ENCODE measurements around the gene ERCC1.
A peak's percentile ranks its signal among the peaks of the same experiment; 100 is the strongest.

Gene ERCC1

DNA sequence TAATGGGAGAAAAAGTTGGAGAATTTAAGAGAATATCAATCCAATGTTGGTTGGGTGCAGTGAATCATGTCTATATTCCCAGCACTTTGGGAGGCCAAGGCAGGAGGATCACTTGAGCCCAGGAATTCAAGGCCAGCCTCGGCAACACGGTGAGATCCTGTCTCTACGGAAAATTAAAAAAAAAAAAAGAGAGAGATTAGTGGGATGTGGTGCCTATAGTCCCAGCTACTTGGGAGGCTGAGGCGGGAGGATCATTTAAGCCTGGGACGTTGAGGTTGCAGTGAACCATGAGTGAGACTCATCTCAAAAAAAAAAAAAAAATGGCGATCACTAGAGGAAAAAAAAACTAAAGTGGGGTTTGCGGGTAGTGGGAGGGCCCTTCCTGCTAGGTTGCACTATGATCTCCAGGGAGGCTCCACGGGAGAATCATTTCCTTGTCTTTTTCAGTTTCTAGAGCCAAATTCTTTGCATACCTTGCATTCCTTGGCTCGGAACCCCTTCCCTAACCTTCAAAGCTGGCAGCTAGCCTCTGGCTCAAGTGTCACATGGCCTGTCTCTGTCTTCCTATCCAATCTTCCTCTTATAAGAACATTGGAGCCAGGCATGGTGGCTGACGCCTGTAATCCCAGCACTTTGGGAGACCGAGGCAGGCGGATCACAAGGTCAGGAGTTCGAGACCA, 47.5 kb downstream of the ERCC1 start:
- Histone ChIP-seq H3K27ac (no peak overlapping the region), H3K4me3 (no peak overlapping the region)
- no peak for DNase-seq (ENCODE audit: low spot score)
- TF ChIP-seq CTCF (IDR thresholded peaks at IDR 0.05), result no peak

- DNase-seq (ENCODE audit: low spot score), result peak; percentile 99
- peak within 1 kb of the TSS; percentile 37 to 81 for H3K27ac ChIP-seq
- H3K4me3 ChIP-seq, result peak within 1 kb of the TSS; percentile 98
- no peak for TF ChIP-seq CTCF (IDR thresholded peaks at IDR 0.05)
Measured at GRCh38 chr19:45370410-45371204, 53.1 kb downstream of the ERCC1 start, which contains the start of gene ERCC2. TSS of gene ERCC2 (minus strand) at chr19:45370573. CDS start at chr19:45370540, 33 bp downstream.

DNA sequence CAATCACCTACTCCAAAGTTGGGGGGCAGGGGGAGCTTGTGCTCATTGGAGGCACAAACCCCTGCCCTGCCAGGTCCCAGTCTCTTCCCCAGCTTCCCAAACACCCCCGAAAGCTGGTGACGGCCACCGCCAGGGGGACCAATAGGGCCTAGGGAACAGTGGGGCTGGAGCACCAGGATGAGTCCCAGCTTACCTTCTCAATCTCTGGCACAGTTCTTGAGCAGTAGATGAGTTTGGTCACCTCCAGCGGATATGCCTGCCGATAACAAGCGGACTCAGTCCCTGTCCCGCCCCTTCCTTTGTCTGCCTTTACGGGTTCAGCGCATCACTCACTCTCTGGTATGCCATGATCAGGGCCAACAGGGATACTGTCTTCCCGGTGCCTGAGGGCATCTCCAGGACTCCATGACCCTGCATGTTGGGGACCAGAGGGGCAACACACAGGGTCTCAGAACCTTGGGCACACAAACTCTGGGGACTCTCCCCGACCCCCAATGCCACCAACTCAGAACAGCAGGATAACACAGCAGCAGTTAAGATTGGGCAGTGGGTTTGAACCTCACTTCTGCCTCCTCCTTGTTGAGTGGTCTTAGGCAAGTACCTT, 54.9 kb downstream of the ERCC1 start:
- Histone ChIP-seq H3K4me3 (no peak overlapping the region), H3K27ac (no peak overlapping the region)
- DNase-seq (ENCODE audit: low spot score), result peak; percentile 72
- TF ChIP-seq CTCF (IDR thresholded peaks at IDR 0.05), result no peak

DNA sequence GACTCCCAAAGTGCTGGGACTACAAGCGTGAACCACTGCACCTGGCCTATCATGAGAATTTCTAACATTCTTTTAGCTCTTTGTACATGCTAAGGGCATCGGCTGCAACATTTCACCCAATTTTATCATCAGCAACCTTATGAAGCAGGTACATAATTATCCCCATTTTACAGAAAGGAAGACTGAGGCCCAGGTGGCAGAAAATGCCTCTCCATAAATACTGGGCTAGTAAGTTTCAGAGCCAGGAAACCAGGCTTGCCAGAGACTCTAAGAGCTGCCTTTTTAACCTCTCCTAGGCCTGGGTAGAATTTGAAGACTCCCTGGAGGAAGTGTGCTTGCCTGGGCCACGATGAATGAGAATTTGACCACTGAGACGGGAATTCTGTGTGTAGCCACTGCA, 55.6 kb downstream of the ERCC1 start:
- TF ChIP-seq CTCF (IDR thresholded peaks at IDR 0.05), result no peak
- Histone ChIP-seq H3K27ac (no peak overlapping the region), H3K4me3 (no peak overlapping the region)
- DNase-seq (ENCODE audit: low spot score), result no peak

DNA sequence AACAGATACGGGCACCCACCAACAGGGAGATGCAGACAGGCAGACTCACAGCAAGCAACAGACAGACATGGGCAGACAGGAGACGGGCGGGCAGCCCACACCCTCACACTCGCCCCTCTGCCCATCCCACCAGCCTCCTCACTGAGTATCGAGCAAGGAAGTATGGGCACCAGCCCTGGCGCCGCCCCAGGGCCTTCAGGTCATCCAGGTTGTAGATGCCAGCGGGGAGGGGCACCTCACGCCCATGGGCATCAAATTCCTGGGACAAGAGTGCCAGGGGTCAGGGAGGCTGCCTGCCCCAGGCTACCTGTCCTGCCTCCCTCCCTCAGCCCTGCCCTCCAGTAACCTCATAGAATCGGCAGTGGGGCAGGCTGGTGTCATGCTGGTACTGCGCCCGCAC, 59.0 kb downstream of the ERCC1 start:
- Histone ChIP-seq H3K27ac (no peak overlapping the region), H3K4me3 (no peak overlapping the region)
- TF ChIP-seq CTCF (IDR thresholded peaks at IDR 0.05), result no peak
- DNase-seq (ENCODE audit: low spot score), result no peak

GRCh38 chr19:45363861-45364459, 59.8 kb downstream of the ERCC1 start:
- no peak for TF ChIP-seq CTCF (IDR thresholded peaks at IDR 0.05)
- no peak overlapping the region for H3K27ac ChIP-seq
- H3K4me3 ChIP-seq, result no peak overlapping the region
- DNase-seq (ENCODE audit: low spot score), result no peak

Data from coronary artery (tissue), 2 donors.